ENCODE results near the gene PSMD2.
A peak's percentile ranks its signal among the peaks of the same experiment; 100 is the strongest.

Gene PSMD2

DNA sequence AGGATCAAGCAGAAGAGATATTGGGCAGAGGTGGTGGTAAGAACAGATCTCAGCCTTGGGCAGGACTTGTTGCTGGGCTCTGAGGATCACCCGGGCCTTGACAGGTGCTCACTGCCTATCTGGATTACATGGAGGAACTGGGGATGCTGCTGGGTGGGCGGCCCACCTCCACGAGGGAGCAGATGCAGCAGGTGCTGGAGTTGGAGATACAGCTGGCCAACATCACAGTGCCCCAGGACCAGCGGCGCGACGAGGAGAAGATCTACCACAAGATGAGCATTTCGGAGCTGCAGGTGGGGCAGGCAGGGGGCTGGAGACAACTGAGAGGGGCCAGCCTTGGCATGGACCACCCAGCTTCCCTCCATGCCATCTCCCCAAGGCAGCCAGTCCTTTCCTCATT lies 15.4 kb upstream of the PSMD2 start:
- no peak for DNase-seq

DNA sequence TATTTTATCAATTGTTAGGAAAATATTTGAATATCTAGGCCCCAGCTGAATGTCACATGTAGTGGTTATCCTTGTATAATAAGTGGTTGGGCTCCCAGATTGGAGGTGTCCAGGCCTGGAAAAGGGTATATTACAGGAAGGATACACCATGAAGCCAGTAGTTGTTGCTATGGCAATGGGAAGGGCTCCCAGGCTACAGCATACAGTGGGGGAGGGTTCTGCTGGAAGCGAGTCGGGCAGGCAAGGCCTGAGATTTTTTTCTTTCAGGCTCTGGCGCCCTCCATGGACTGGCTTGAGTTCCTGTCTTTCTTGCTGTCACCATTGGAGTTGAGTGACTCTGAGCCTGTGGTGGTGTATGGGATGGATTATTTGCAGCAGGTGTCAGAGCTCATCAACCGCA lies 14.3 kb upstream of the PSMD2 start:
- peak; percentile 72 for DNase-seq

DNA sequence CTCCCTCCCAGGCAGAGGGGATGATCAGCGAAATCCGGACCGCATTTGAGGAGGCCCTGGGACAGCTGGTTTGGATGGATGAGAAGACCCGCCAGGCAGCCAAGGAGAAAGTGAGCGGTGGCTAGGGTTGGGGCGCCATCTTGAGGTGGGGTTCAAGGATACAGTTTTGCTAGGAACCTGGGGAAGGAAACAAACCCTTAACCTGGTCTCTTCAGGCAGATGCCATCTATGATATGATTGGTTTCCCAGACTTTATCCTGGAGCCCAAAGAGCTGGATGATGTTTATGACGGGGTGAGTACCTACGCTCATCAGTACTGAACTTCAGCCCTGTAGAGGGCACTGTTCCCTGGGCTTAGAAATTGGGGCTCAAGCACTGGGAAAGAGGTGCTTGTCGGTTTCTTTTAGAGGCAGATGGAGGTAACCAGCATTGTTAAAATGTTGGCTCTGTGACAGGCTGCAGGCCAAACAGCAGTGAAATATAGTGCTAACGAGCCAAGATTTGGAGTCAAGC lies 9.6 kb upstream of the PSMD2 start:
- peak; percentile 30 for DNase-seq

DNA sequence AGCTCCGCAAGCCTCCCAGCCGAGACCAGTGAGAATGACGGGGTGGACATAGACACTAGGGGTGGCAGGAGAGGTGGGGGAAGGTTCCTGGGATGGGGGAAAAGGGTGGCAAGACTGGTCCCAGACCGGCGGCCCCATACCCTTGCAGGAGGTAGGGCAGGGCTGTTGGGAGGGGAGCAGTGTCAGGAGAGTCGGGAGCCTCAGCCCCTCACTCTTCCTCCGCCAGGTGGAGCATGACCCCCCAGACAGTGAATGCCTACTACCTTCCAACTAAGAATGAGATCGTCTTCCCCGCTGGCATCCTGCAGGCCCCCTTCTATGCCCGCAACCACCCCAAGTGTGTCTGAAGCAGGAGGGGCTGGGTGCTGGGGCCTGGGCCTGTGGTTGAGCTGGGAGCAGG lies 8.7 kb upstream of the PSMD2 start:
- no peak for DNase-seq

DNA sequence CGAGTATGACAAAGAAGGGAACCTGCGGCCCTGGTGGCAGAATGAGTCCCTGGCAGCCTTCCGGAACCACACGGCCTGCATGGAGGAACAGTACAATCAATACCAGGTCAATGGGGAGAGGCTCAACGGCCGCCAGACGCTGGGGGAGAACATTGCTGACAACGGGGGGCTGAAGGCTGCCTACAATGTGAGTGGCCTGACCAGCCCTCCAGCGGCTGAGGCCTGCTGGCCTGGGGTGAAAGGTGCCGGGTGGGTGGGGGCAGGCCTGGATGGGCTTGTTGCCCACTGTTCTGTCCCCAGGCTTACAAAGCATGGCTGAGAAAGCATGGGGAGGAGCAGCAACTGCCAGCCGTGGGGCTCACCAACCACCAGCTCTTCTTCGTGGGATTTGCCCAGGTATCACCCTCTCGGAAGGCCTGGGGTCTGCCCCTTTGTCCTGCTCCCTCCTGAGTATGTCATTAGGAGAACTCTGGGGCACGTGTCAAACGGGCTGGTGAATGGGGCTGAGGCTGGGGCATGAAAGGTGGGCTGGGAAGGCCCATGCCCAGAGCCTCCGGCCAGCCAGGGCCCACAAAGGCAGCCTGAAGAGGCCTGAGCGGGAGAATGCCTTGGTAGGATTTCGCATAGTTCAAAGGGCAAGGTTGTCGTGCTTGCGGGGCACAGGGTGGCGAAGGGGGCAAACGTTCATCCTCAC lies 7.8 kb upstream of the PSMD2 start:
- DNase-seq: no peak

DNA sequence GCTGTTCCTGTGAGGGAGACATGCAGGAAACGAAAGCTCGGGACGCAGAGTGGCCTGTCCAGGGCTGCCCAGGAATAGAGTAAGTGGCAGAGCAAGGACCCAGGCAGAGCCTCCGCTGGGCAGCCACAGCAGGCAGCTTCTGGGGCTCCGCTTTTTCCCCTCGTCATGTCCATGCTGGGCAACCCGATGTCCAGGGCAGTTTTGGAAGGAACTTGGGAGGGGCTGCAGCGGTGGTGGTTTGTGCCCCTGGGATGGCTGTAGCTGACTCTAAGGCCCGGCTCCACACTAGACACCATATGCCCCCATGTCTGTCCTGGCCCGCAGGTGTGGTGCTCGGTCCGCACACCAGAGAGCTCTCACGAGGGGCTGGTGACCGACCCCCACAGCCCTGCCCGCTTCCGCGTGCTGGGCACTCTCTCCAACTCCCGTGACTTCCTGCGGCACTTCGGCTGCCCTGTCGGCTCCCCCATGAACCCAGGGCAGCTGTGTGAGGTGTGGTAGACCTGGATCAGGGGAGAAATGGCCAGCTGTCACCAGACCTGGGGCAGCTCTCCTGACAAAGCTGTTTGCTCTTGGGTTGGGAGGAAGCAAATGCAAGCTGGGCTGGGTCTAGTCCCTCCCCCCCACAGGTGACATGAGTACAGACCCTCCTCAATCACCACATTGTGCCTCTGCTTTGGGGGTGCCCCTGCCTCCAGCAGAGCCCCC lies 7.1 kb upstream of the PSMD2 start:
- DNase-seq: no peak

DNA sequence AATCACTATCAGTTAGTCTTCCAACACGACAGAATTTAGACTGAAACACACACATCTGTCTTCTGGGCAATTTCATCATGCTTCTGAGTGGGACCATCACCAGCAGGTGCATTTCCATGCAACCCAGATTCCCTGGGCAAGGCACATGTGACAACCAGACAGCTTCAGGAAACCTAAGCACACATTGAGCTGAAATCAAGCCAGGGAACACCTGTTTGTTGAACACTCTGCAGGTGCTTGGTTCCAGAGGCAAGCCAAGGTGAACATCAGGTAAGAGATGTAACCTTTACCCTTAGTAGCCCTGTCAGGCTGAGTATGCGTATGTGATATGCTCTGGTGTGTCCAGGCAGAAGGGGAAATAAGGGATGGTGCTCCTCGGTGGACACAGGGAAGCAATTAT lies 3.3 kb upstream of the PSMD2 start:
- no peak for DNase-seq

DNA sequence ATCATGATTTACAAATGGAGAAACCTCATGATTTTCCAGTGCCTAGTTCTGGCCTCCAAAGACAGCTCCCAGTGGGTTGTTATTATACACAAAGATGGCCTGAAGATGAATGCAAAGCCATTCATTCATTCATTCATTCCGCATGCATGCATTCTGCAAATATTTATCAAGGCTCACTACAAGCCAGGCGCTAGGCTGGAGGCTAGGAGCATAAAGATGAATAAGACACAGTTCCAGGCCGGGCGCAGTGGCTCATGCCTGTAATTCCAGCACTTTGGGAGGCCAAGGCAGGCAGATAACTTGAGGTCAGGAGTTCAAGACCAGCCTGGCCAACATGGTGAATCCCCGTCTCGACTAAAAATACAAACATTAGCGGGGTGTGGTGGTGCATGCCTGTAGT lies 2.4 kb upstream of the PSMD2 start:
- DNase-seq: no peak

DNA sequence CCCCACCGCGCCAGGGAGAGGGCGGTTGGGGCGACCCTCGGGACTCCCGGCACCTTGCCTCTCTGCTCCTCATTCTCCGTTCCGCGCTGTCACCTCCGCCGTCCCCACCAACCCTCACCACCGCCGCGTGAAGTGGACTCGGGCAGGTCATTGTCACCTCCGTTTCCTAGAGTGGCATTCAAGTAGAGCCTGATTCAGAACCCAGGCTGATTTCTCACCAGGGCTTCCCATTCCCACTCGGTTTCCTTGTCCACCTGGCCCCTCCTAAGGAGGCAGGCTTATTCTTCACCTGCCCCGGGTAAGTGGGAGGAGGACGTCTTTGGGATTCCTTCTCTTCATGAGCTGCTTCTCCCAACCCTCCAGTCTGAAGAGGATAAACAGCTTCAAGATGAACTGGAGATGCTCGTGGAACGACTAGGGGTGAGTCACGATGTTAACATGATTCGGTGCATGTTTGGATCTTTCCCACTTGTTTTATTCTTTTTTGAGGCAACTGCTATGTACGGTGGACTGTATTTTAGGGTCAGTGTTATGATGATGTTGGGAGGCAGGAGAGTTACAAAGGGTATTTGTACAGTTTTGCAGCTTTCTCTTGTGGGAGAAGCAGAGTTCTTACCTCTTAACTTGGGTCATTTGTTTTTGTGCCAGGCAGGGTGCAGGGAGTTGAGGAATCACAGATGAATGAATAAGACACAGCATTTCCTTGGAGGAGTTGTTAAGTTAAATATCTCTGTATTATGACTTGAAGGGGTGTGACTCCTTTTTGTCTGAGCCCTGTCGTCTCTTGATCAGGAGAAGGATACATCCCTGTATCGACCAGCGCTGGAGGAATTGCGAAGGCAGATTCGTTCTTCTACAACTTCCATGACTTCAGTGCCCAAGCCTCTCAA lies 692 bp downstream of the PSMD2 start:
- no peak for DNase-seq

DNA sequence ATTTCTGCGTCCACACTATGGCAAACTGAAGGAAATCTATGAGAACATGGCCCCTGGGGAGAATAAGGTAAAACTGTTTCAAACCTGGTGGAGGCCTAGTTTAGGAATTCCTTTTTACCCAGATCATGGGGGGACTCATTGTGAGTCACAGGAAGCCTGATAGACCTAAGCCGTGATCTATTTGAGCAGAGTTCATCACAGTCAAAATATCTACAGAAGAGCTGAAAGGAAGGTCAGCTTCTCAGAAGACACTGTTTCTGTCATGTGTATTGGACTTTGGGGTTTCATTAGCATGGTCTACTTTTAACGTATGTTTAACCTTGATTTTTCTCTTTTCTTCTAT lies 1.3 kb downstream of the PSMD2 start:
- no peak for DNase-seq

DNA sequence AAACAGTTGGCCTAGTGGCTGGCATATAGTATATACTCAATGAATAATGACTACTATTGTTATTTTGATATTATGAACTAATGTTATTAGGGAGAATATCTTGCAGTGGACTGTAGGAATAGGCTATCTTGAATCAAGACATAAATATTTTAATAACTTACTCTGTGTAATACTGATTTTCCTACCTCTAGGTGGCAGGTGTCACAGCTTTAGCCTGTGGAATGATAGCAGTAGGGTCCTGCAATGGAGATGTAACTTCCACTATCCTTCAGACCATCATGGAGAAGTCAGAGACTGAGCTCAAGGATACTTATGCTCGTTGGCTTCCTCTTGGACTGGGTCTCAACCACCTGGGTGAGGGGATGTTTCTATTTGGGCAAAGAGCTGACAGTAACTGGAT lies 6.5 kb downstream of the PSMD2 start:
- no peak for DNase-seq

DNA sequence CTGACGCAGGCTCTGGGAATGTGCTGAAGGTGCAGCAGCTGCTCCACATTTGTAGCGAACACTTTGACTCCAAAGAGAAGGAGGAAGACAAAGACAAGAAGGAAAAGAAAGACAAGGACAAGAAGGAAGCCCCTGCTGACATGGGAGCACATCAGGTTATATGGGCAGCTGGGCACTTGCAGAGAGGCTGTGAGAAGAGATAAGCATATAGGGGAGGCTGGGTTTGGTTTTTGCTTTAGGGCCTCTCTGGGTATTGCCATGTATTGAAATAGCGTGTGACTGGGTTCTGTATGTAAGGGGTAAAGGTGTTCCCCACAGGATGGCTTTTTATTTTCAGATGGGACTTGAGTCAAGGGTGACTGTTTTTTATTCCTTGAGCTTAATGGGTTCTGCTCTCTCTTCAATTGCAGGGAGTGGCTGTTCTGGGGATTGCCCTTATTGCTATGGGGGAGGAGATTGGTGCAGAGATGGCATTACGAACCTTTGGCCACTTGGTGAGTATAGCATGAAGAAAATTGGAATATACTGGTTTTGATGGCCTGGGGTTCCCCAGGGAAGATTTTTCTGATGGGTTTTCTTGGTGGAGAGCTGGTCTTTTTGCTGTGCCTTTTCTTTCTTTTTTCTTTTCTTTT lies 7.4 kb downstream of the PSMD2 start:
- DNase-seq: no peak

DNA sequence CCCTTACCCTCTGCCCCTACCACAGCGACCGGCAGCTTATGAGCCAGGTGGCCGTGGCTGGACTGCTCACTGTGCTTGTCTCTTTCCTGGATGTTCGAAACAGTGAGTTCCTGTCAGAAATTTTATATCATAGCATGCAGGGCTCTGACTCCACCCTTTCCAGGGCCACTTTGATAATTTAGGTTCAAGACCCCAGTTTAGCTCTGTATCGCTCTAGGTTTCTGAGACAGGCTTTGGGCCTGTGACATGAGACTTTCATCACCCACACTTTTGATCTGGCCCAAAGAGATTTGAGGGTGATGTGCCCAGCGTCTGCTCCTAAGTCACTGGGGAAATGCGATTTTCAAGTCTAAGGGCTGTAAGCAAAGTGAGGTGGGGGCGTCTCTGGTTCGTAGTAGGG lies 8.9 kb downstream of the PSMD2 start:
- no peak for DNase-seq

DNA sequence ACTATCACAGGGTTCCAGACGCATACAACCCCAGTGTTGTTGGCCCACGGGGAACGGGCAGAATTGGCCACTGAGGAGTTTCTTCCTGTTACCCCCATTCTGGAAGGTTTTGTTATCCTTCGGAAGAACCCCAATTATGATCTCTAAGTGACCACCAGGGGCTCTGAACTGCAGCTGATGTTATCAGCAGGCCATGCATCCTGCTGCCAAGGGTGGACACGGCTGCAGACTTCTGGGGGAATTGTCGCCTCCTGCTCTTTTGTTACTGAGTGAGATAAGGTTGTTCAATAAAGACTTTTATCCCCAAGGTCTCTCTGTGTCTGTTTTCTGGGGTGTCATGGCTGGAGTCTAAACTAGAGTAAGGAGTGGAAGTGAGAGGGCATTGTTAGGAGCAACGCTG lies 9.7 kb downstream of the PSMD2 start:
- no peak for DNase-seq

DNA sequence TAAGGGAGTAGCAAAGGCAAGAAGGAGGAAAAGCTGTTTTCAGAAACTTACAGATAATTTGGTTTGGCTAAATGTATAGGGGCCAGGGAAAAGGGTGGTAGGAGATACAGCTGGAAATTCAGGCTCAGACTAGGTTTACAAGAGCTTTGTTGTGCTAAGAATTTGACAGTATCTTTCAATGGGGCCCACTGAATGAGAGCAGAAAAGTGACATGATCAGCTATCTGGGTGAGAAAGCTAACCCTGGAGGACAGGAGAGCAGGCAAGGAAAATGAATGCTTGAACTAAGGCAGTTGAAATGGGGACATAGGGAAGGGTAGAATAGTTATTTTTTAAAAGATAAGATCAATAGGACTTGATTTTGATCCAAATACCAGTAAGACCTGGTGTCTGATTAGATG lies 12.6 kb downstream of the PSMD2 start:
- no peak for DNase-seq

DNA sequence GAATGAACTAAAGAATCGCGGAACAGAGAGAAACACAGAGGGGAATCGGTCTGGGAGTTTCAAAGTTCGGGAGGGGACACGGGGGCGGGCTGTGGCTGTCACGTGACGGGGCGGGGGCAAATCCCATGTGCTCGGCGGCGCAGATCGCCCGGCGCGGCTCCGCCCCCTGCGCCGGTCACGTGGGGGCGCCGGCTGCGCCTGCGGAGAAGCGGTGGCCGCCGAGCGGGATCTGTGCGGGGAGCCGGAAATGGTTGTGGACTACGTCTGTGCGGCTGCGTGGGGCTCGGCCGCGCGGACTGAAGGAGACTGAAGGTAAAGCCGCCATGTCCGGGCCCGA lies 15.3 kb downstream of the PSMD2 start, which contains the start of gene EIF4G1:
Gene EIF4G1, plus strand, starts transcription at position 244 of the 337 bp plus-strand sequence. CDS start 1,191 bp downstream, outside the sequence.
- peak; percentile 92 for DNase-seq

DNA sequence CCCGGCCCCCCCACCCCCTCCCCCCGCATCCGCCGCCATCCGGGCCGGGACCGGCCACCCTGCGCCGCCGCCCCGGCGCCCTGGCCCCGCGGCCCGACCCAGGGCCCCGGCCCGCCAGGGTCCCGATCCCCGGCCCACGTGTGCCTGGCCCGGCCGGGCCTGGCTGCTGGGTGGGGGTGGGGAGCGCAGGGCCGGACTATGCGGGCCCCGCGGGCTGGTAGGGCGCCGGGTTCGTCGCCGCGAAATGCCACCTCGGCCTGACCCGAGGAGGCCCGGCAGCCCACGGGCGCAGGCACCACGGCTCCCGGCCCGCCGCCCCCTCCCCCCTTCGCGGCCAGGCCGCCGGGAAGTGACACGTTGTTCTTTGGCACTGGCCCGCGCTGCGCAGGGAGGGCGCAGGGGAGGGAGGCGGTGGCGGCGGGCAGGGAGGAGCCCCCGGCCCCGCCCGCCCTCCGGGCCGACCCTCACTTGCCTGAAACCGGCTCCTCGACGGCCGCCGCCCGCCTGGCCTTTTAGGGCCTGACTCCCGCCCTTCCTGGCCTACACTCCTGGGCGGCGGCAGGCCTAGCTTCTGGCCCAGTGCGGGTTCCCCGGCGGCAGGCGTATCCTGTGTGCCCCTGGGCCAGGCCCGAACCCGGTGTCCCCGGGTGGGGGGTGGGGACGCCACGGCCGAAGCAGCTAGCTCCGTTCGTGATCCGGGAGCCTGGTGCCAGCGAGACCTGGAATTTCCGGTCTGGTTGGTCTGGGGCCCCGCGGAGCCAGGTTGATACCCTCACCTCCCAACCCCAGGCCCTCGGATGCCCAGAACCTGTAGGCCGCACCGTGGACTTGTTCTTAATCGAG lies 15.9 kb downstream of the PSMD2 start:
- DNase-seq: no peak

DNA sequence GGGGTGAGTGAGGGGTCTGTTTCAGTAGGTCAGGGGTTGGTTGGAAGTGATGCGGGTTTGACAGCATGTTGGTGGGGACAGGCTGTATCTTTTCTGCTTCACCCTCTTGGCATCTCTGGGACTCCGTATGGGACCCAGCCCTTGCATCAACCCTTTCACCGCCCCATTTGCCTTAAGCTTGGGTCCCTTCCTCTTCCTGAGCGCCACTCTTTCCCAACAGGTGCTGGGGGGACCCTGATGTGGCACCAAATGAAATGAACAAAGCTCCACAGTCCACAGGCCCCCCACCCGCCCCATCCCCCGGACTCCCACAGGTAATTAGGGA lies 16.5 kb downstream of the PSMD2 start:
- no peak for DNase-seq

DNA sequence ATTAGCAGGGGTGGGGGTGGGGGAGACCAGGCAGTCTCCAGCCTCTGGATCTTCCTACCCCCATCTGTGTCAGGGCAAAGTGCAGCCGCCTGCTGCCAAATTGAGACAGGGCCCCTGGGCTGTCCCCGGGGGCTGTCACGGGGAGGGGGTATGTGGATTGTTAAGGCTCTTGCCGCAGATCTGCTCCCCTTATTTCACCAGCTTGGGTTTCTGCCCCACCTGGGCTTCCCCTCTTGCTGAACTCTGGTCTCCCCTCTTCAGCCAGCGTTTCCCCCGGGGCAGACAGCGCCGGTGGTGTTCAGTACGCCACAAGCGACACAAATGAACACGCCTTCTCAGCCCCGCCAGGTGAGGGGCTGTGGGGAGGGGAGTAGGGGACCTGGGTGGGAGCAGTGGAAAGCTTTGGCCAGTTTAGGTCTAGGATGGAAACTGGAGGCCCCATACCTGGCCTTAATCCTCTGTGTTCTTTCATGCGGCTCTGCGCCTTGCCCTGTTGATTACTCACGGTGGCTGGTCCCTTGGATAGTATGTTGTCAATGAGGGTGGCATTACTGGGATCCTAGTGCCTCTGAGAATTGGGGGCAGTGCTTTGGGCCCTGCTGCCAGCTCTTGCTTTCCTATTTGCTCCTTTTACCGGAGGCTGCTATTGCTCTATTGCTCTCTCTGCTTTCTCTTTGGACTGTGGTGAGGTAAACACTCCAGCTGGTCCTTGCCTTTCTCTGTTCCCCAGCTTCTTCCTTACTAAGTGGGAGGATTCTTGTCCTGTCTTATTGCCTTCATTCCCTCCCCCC lies 17.0 kb downstream of the PSMD2 start:
- DNase-seq: no peak

DNA sequence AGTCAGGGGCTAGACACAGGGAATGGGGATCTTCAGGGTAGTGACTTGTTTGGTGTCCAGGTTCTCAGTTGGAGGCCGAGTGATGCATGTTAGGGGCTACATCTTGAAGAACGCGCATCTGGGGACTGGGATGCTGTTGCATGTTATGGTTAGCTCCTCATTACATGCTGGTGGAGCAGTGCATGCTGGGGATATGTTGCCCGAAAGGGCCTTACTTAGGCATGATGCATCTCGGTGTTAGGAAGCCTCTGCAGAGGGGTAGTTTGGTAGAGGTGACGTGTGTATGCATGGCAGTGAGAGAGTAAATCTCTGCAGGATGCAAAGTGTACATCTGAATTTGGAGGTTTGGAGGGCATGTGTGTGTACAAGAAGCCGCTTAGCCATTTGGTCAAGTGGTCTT lies 17.8 kb downstream of the PSMD2 start:
- DNase-seq: no peak

DNA sequence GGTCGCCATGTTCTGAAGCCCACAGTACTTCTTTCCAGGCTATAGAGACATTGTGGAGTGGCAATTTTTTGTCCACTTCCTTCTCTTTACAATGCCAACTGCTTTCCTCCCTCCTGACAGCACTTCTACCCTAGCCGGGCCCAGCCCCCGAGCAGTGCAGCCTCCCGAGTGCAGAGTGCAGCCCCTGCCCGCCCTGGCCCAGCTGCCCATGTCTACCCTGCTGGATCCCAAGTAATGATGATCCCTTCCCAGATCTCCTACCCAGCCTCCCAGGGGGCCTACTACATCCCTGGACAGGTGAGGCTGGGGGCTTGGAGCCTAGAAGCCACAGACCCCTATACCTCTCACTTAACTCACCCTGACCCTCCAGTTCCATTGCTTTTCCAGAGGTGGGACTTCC lies 18.2 kb downstream of the PSMD2 start:
- no peak for DNase-seq

DNA sequence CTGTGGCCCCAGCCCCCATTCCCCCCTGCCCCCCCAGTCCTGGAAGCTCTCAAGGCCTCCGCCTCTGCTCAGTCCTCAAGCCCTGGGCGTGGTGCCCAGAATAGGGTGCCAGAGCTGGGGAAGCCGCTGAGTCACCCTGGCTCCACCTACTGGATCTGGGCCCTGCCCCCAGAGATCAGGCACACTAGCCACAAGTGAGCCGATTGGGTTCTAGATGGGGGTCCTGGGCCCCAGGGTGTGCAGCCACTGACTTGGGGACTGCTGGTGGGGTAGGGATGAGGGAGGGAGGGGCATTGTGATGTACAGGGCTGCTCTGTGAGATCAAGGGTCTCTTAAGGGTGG lies 21.0 kb downstream of the PSMD2 start:
- DNase-seq: peak; percentile 87

Data from NCI-H446 treated with DMSO at 0.1 percent for 48 hours (cell line).